ENCODE data around the gene GANAB.

GANAB gene

DNA sequence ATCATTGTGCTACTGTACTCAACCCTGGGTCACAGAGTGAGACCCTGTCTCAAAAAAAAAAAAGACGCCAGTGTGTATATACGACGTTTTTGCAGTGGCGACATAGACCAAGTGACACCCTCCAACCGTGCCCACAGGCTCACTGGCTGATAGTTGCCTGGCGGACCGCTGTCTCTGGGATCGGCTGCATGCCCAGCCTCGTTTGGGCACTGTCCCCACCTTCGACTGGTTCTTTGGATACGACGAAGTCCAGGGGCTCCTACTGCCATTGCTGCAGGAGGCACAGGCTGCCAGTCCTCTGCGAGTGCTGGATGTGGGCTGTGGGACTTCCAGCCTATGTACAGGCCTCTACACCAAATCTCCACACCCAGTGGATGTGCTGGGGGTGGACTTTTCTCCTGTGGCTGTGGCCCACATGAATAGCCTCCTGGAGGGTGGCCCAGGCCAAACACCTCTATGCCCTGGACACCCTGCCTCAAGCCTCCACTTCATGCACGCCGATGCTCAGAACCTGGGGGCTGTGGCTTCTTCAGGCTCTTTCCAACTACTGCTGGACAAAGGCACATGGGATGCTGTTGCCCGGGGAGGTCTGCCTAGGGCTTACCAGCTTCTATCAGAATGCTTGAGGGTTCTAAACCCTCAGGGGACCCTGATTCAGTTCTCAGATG lies 20.0 kb upstream of the GANAB start:
- no peak for DNase-seq (ENCODE audit: low read depth)
- peak overlapping the region; percentile 97 for H3K4me3 ChIP-seq (ENCODE audit: low read depth, low read length)
- no peak for TF ChIP-seq CTCF (IDR thresholded peaks at IDR 0.05; ENCODE audit: control insufficient read depth, extremely low read depth, insufficient read depth)

DNA sequence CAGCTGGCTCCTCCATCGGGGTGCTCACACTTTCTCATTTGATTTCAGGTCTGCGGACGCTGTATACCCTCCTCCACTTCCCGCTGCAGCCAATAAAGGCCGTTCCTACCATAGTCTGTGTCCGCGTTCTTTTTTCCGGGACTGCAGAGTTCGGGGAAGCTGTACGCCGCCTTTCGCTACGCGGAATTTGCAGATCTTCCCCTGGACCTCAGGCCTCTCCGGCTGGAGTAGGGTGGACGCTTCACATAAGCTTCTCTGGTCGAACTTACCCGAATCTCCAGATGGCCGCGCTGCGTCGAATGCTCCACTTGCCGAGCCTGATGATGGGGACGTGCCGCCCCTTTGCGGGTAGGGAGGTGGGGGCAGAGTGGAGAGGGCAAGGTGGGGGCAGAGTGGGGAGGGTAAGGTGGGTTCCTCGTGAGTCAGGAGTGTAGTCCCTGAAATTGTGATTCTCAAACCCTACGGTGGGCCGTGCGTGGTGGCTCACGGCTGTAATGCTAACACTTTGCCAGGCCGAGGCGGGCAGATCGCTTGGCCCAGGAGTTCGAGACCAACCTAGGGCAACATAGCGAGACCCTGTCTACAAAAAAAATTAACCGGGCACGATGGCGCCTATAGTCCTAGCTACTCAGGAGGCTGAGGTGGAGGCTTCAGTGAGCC lies 19.3 kb upstream of the GANAB start:
- peak overlapping the region; percentile 97 for H3K4me3 ChIP-seq (ENCODE audit: low read depth, low read length)
- TF ChIP-seq CTCF (IDR thresholded peaks at IDR 0.05; ENCODE audit: control insufficient read depth, extremely low read depth, insufficient read depth) = no peak
- DNase-seq (ENCODE audit: low read depth) = no peak

GRCh38 chr11:62665075-62665598 lies 18.7 kb upstream of the GANAB start, which contains the start of the genes C11orf98 and CSKMT:
C11orf98 (minus strand) TSS chr11:62665210; CDS start chr11:62665169, 41 bp downstream.
CSKMT (plus strand) TSS chr11:62665312; CDS start chr11:62665880, 568 bp downstream.
- TF ChIP-seq CTCF (IDR thresholded peaks at IDR 0.05; ENCODE audit: control insufficient read depth, extremely low read depth, insufficient read depth) = no peak
- peak within 1 kb of the TSS; percentile 97 for H3K4me3 ChIP-seq (ENCODE audit: low read depth, low read length)
- no peak for DNase-seq (ENCODE audit: low read depth)

- no peak for DNase-seq (ENCODE audit: low read depth)
- peak overlapping the region; percentile 97 for H3K4me3 ChIP-seq (ENCODE audit: low read depth, low read length)
- no peak for TF ChIP-seq CTCF (IDR thresholded peaks at IDR 0.05; ENCODE audit: control insufficient read depth, extremely low read depth, insufficient read depth)
These were observed 18.1 kb upstream of the GANAB start for GRCh38 chr11:62664405-62665074.

- no peak overlapping the region for H3K4me3 ChIP-seq (ENCODE audit: low read depth, low read length)
- no peak for TF ChIP-seq CTCF (IDR thresholded peaks at IDR 0.05; ENCODE audit: control insufficient read depth, extremely low read depth, insufficient read depth)
- DNase-seq (ENCODE audit: low read depth) = no peak
These were observed 10.5 kb upstream of the GANAB start for GRCh38 chr11:62656796-62657429.

DNA sequence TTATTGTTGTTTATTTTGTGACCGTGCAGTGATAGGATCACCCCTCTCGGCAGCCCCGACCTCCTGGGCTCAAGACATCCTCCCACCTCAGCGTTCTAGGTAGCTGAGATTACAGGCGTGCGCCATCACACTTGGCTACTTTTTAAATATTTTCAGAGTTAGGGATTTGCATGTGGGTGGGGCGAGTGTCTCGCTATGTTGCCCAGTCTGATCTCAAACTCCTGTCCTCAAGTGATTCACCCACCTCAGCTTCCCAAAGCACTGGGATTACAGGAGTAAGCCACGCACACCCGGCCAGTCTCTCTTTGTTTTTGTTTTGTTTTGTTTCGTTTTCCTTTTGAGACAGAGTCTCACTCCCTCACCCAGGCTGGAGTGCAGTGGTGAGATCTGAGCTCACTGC lies 7.9 kb upstream of the GANAB start:
- H3K4me3 ChIP-seq (ENCODE audit: low read depth, low read length) = no peak overlapping the region
- TF ChIP-seq CTCF (IDR thresholded peaks at IDR 0.05; ENCODE audit: control insufficient read depth, extremely low read depth, insufficient read depth) = no peak
- DNase-seq (ENCODE audit: low read depth) = no peak
